Sigmoid colon (tissue), 4 donors: Measurements from ENCODE around the gene ZNF420.

Experiments
- POLR2AphosphoS5 ChIP-seq, 4 donors: sonication (generic); formaldehyde crosslinking; IDR thresholded peaks; one replicate each; pipeline ENCODE4 v1.6.1; 2017; ENCODE audit warnings: antibody characterized with exemption in 4 of 4
- TF ChIP-seq, protein P1 (sequence below), 4 experiments: fragments of 450-650 bp in 3 of 4; fragments of 200-600 bp in 1 of 4; IDR thresholded peaks; one replicate each; pipeline ENCODE4 v1.5.1; 2016 to 2019; ENCODE audit warnings: antibody characterized with exemption in 4 of 4, mild to moderate bottlenecking in 3 of 4, moderate library complexity in 2 of 4

DNA sequence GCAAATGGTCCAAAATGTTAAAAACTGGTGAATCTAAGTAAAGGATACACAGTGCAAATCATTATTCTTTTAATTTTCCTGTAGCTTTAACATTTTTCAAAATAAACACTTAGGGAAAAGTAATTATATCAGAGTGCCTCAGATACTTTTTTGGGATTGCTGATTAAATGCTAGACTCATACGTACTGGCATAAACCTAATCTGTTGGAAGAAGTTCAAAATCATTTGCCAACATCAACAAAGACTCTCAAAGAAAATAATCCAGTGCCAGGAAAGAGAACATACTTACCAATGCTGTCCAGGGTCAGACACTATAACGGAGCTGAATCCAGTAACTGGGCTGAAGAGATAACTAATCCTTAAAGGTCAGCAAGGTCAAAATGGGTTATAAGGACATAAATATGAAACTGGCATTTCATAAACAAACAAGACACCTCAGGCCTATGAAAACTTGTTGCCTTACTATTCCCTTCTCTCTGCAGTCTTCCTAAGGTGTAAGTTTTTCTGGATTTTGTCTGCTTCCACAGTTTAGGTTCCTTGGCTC lies 3.3 kb upstream of the ZNF420 start:
- TF ChIP-seq POLR2AphosphoS5 (IDR thresholded peaks at IDR 0.05), result no peak
- TF ChIP-seq, protein P1, sequence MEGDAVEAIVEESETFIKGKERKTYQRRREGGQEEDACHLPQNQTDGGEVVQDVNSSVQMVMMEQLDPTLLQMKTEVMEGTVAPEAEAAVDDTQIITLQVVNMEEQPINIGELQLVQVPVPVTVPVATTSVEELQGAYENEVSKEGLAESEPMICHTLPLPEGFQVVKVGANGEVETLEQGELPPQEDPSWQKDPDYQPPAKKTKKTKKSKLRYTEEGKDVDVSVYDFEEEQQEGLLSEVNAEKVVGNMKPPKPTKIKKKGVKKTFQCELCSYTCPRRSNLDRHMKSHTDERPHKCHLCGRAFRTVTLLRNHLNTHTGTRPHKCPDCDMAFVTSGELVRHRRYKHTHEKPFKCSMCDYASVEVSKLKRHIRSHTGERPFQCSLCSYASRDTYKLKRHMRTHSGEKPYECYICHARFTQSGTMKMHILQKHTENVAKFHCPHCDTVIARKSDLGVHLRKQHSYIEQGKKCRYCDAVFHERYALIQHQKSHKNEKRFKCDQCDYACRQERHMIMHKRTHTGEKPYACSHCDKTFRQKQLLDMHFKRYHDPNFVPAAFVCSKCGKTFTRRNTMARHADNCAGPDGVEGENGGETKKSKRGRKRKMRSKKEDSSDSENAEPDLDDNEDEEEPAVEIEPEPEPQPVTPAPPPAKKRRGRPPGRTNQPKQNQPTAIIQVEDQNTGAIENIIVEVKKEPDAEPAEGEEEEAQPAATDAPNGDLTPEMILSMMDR (IDR thresholded peaks at IDR 0.05), result no peak
